ENCODE results near the gene FBXO33.

FBXO33 gene, protein sequence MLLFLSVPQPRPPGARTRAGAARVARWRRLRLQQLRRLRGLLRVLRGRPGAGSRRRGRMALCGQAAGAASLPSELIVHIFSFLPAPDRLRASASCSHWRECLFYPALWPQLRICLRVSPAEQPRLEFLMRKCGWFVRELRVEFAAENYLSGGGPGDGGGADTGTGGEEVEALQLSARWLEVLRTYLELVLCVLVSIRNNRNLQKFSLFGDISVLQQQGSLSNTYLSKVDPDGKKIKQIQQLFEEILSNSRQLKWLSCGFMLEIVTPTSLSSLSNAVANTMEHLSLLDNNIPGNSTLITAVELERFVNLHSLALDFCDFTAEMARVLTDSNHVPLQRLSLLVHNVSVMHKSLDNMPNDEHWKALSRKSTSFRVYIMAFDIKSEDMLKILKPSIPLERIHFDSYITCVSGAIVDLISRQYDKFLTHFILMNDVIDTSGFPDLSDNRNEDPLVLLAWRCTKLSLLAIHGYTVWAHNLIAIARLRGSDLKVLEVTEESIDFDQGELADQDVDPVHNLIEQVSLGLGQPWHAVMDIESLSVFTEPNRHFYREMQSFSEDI

DNA sequence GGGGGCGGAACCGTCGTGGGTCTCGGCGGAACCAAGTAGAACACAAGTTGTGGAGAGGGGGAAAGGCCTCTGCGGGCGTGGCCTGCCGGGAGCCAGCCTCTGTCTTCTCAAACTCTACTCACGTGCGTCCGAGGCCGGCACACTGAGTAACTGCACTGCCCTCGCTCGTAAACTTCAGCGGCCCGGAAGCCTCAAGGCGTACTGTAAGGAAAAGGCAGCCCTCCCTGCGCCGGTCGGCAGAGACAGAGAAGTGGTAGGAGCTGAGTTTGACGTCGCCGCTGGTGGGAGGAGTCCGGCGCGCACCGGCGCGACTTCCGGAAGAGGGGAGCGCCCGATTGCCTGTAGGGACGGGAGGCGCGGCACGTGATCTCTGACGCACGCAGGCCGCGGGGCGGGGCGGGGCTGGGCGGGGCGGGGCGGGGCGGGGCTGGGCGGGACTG lies at the start of gene FBXO33:
Gene FBXO33 (minus strand): TSS at position 255 of the 440 bp plus-strand sequence. CDS start 271 bp downstream, outside the sequence.
- peak; percentile 91 for DNase-seq (ENCODE audit: low read depth)

DNA sequence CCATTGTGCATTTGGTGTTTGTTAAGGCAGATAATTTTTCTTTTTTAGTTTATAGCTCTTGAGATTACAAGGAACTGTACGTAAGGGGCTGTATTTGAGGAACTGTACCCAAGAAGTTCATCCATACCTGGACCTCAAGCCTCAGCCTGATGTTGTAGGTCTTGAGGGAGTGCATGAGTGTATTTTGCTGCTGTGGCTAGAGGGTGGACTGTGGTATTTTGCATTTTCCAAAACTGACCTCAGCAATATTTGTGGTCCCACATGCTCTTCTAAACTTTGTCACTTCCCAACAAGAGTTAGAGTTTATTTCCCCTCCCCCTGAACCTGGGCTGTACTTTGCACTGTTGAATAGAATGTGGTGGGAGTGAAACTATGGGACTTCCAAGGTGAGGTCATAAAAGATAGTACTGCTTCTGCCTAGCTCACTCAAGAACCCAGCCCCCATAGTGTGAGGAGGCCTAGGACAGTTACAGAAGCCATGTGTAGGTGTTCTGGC lies 42.2 kb upstream of the FBXO33 start:
- no peak for DNase-seq (ENCODE audit: low read depth)

DNA sequence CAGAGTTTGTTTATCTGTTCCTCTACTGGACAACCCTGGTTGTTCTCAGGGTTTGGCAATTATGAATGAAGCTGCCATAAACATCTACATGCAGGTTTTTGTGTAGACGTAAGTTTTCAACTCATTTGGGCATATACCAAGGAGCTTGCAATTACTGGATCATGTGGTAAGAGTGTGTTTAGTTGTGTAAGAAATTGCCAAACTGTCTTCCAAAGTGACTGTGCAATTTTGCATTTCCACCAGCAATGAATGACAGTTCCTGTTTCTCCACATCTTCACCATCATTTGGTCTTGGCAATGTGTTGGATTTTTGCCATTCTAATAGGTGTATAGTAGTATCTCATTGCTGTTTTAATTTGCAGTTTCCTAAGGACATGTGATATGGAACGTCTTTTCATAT lies 39.8 kb upstream of the FBXO33 start:
- no peak for DNase-seq (ENCODE audit: low read depth)

DNA sequence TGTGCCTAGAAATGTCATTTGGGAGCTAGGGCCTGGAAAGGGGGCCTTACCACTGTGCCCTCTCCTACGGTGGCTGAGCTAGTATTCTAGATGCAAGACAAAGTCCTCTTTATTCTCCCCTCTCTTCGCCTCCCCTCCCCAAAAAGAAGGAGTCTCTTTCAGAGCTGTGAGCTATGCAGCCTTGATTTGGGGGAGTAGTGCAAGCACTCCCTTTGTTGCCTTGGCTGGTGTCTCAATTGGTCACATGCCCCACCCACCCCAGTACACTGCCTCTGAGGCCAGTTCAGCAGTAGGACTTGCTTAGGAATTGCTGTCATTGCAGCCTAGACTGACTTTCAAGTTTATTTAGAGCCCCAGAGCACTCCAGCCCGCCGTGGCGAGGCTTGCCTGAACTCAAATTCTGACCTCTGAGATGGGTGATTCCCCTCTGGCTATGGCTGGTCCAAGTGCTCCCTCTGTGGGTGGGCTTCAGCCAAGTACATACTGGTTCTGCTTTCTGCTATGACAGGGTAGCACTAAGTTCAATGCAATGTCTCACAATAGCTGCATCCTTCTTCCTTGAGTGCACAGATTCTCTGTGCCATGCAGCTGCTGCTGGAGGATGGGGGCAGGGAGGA lies 37.0 kb upstream of the FBXO33 start:
- DNase-seq (ENCODE audit: low read depth) = peak; percentile 4

DNA sequence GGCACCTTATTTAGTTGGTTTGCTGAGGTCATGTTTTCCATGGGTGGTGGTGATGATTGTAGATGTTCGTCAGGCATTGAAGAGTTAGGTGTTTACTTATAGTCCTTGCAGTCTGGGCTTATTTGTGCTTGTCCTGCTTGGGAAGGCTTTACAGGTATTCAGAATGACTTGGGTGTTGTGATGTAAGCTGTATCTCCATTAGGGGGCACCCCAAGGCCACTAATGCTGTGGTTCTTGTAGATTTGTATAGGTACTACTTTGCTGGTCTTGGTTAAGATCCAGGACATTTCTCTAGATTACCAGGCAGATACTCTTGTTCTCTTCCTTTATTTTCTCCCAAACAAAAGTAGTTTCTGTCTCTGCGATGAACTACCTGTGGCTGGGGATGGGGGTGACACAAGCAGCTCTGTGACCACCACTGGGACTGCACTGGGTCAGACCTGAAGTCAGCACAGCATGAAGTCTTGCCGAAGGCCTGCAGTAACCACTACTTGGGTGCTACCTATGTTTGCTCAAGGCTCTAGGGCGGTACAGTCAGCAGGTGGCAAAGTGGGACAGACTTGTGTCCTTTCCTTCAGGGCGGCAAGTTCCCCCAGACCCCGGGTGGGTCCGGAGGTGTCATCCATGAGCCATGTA lies 35.8 kb upstream of the FBXO33 start:
- DNase-seq (ENCODE audit: low read depth) = no peak

DNA sequence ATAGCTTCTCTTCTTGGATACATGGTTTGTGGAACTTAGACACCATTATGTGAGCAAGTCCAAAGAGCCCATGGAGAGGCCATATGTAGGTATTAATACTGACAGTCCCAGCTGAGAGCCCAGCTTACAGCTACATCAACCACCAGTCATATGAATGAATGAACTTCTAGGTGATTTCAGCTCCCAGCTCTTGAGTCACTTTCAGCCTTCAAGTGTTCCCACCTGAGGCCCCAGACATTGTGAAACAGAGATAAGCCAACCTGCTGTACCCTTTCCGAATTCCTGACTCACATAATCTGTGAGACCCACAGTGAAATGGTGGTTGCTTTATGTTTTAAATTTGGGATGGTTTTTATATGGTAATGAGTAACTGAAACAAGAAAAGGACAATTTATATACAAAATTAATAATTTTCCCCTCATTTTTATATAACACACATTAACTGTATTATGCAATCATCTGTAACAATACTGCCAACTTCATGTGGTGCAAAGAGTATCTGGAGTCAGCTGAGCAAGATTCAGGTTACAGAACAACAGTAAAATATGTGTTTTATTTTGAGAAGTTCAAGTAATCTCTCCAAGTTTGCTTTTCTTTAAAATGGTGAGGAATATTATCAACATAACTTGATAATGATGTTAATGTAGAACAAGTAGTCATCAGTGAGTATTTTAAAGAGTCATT lies 27.7 kb upstream of the FBXO33 start:
- DNase-seq (ENCODE audit: low read depth) = no peak

DNA sequence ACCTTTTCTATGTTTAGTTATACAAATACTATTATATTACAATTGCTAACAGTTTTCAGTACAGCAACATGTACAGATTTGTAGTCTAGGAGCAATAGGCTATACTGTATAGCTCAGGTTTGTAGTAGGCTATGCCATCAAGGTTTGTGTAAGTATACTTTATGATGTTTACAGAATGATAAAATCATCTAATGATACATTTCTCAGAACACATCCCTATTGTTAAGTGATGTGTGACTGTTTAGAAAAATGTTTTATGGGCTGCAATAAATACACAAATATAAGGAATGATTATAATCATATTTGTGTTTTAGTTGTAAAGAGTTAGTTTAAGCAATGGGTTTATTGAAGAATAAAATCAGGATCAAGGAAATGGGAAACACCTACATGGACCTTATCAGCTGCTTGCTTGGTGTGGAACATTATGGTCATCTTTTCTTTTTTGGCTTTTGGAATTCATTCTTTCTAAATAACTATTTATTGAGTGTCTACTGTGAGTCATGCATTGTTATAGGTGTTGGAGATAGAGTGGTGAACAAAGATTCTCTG lies 24.5 kb upstream of the FBXO33 start:
- DNase-seq (ENCODE audit: low read depth) = no peak

DNA sequence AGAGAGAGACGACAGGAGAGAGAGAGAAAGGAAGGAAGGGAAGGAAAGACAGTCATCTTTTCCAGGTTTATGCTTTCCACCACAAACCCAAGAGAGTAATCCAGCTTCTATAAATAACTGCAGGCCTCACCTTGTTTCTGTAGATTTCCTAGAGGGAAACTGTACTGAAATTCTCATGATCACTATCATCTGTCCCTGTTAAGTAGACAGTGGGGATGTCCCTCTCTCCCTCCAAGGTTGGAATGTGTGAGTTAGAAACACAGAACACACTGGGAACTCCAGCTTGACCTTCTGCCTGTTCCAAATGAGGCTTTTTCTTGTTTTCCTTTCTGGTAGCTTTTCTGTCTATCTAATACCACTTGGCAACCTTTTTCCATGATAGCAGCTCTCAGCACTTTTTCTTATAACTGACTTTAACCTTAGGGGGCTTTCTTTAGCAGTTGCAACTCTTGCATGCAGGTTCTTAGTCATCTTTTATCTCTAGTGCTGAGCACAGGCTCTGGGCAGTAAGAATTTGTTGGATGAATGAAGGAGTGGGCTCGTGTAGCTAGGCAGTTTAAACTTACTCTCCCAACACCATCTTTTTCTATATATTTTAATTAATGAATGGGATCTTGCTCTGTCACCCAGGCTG lies 22.8 kb upstream of the FBXO33 start:
- DNase-seq (ENCODE audit: low read depth) = no peak

DNA sequence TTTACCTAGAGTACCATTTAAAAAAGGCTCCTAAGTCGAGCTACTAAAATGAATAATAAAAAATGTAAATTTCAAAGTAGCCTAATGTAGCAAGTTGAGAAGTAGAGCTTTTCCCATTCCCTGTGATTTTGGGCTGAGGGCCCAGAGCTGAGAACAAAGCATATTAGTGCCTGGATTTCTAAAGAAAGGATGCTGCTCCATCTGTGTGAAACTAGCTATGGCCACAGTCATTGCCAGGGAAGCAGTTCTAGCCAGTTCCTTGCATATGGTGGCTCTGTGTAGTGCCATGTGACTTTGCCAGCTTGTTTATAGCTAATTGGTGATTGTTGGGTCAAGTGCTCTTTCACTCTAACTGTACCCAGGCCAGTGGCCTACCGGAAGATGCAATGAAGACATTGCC lies 20.4 kb upstream of the FBXO33 start:
- no peak for DNase-seq (ENCODE audit: low read depth)

DNA sequence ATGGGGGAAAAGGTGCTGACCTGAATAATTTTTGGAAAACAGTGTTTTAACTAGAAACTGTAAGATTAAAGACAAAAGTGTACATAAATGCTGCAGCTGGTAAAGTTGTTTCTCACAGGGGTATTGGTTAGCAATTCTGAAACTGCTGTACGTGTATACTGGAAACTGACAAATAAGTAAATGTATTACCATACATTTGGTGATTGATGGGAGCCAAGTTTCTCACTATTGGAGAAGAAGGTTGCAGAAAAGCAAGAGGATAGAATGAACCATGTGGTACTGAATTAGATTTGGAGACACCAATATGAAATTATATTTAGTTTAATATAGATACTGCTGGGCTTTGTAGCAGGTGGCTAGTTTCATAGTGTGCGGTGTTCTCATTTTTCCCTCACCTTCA lies 19.6 kb upstream of the FBXO33 start:
- no peak for DNase-seq (ENCODE audit: low read depth)

DNA sequence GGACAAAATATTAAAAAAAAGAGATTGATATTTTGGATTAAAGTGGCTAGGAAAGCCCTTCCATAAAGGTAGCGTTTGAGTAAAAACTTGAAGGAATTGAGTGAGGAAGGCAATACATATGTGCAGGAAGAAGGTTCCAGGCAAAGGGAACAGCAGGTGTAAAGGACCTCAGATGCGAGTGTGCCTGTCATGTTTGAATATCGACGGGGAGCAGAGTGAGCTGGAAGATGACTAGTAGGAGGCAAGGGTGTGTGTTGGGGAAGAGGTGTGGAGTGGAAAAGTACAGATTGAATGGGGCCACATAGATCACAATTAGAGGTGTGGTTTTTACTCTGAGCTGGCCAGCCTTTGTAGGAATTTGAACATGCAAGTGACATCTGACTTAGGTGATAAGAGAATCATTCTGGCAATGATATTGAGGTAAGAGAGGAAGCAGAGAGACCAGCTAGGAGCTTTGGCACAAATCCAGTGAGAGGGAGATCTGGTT lies 15.0 kb upstream of the FBXO33 start:
- no peak for DNase-seq (ENCODE audit: low read depth)

DNA sequence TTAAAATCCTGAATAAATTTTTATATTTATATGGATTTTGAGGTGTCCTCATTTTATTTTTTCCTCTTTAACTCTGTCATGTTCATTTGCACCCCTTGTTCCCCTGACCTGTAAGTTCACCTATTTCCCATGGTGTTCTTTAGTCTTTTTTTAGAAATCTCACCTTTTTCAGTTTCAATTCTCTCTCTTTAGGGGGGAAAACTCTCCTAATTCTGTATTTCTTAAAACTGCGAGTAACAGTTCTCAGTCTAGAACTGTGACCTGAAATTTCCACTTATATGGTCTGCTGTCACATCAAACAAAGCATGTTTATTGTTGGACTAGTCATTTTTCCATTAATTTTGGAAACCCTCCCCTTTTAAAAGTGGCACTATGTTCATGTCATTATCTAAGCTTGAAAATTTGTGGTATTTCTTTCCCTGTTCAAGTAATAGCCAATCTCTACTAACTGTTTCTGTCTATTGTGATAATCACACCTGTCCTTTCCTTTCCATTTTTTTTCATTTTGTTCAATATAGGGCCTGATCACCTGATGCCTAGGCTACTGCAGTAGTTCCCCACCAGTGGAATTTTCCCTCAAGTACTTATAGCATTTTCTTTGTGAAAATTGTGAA lies 14.0 kb upstream of the FBXO33 start:
- no peak for DNase-seq (ENCODE audit: low read depth)

DNA sequence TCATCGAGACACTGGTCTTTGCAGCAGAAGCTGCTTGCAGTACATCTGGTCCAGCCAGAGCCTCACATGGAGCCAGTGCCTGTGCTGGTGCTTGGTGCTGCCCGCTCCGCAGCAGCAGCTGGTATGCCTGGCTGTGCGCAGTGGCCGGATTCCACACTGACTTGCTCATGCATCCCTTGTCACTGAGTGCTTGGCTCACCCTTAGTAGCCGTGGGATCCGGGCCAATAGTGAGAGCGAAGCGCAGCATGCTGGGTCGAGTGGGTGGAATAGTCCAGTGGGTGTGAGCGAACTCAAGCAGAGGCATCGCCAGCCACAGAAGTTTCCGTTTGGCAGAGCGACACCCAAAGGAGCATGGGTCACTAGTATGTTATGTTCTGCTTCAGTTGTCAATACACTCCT lies 10.1 kb upstream of the FBXO33 start:
- no peak for DNase-seq (ENCODE audit: low read depth)

DNA sequence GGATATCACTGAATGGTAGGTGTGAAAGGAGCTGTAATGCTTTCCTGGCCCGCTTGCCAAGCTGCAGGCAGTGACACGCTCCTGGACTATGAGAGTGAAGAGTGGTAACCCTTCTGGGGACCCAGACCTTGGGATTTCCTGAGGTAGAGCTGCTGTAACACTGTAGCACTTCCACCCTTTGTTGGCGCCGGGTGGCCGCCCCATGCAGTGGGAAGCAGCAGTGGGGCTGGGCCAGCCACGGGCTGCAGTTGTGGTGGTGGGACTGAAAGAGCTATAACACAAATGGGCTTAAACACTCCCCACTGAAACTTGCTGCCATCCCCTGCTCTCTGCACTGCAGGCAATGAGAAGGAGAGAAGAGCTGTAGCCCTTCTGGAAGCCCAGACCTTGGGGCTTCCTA lies 9.6 kb upstream of the FBXO33 start:
- DNase-seq (ENCODE audit: low read depth) = no peak

DNA sequence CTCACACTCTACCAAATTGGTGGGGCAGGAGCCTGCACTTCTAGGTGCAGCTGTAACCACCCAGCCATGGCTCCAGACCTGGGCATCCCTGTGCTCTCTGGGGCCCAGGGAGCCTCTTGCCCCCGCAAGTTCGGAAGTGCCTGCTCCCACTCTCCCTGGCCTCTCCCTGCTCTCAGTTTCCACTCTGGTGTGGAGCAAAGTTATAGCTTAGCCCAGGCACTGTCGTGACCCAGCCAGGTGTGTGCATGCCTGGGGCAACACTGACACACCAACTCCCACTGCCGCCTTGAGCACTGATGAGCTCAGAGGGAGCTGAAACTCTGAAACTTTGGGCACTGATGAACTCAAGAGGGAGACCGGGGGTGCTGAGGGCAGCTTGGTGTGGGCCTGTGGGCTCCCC lies 8.7 kb upstream of the FBXO33 start:
- no peak for DNase-seq (ENCODE audit: low read depth)

DNA sequence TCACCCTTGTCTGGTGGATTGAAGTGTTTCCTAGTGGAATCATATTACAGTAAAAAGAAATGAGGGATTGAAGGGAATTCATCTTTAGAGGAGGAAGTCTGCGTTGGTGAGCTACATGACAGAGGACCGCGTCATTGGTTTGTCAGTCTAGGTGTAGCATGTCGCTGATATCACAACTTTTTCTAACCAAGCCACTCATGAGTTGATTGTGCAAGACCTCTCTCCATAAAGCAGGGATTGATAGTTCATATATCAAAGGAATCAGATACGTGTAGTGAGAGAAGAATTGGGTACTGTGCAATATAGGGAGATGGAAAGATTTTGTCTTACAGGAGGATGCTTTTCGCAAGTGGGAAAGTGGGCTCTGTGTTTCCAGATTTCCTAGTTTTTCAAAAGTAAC lies 3.0 kb upstream of the FBXO33 start:
- DNase-seq (ENCODE audit: low read depth) = no peak

DNA sequence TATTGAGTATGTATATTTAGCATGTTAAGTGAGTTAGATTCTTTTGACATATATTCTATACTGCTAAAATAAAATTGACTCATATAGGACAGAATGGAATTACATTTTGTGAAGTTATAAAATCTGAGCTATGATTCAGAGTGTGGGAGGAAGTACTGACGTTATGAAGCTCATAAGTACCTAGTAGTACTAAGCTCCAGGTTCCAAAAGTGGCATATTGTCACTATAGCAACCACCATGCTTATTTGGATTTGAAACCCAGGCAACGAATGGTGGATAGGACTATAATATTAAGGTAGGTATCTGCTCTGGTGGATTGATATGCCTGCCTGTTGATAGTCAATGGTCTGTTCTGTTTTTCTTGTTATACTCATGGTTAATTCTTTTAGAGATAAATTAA lies 2.2 kb upstream of the FBXO33 start:
- no peak for DNase-seq (ENCODE audit: low read depth)

DNA sequence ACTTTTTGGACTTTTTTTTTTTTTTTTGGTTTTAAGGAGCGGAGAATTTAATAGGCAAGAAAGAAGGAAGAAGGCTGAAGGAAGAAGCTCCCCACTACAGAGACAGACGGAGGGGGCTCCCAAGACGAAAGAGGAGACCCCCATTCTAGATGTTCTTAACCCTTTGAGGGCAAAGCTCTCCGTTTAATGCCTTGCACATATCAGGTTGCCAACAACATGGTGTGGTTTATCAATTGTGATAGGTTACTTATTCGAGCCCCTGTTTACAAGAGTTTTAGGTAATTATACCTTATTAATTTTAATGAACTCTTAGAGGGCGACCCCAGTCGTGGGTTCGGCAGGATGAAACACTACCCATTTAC lies 1.2 kb upstream of the FBXO33 start:
- no peak for DNase-seq (ENCODE audit: low read depth)

DNA sequence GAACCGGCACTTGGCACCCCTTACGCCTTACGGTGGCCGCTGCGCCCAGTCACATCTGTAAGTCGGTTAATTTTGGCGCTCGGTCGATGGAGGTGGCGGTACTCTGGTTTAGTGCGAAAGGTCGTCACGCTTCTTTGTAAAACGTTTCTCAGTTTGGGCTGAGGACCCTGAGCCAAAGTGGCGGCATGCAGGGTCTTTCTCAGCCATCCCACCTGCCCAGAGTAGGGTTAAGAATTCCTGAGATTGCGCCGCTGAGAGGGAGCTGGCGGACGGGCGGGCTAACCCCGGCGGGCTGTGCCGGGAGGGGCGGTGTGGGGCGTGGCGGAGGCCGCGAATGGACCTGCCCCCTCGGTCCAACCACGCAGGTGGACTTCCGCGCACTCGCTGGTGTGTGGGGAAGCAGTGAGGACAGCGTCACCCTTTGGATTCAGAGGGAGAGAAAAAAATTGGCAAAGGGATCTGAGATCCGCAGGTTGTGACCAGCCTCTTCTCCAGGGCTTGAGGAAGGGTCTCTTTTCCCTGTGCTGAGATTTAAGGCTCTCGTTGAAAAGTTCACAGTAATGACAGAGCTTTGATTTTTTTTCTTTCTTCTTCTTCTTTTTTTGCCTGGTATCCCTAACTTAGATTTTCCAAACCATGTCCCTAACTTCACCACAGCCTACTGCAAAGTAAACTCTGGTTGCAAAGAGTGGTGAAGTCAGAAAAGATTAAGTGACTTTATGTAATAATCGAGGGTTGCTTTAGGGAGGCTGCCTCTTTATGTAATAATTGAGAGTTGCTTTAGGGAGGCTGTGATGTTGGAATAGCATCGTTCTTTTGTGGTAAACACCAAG lies 602 bp upstream of the FBXO33 start:
- DNase-seq (ENCODE audit: low read depth) = peak; percentile 50
